Measurements from ENCODE around the gene GPR39. TPM values are rescaled to one million over a fixed set of nuclear protein-coding genes. Genes with fewer than 3 reads are reported as not detected.

GPR39 gene
- total RNA-seq, 4 donors from 2014 or later, result 0.52 to 53.2 (median 6.8) TPM; not detected in 1

GRCh38 chr2:132424526-132425121 is 8.0 kb downstream of the GPR39 start:
- intact Hi-C loops (cut with DNase I; ENCODE audit: low total_unique reads), result no loop called here

GRCh38 chr2:132426033-132426432 is 9.4 kb downstream of the GPR39 start:
- Histone ChIP-seq H3K4me1 (no peaks in the 10 kb centered on the region), H3K36me3 (no peaks in the 10 kb centered on the region), H3K27ac (no peak overlapping the region), H3K27me3 (no peaks in the 10 kb centered on the region), H3K9me3 (no peaks in the 10 kb centered on the region), H3K4me3 (no peak overlapping the region)
- DNase-seq, result no peak
- TF ChIP-seq CTCF (IDR thresholded peaks at IDR 0.05), result no peak
- intact Hi-C loops (cut with DNase I; ENCODE audit: low total_unique reads), result no loop called here

More at GRCh38 chr2:132424526-132425121, 8.0 kb downstream of the GPR39 start:
- H3K9me3 ChIP-seq, result no peaks in the 10 kb centered on the region
- no peaks in the 10 kb centered on the region for H3K36me3 ChIP-seq
- no peak overlapping the region for H3K4me3 ChIP-seq
- no peak for TF ChIP-seq POLR2A (IDR thresholded peaks at IDR 0.05)
- no peak for TF ChIP-seq CTCF (IDR thresholded peaks at IDR 0.05)
- no peaks in the 10 kb centered on the region for H3K27me3 ChIP-seq
- no peaks in the 10 kb centered on the region for H3K4me1 ChIP-seq
- no peak overlapping the region for H3K27ac ChIP-seq
- no peak for DNase-seq

GRCh38 chr2:132426656-132427055 is 10.1 kb downstream of the GPR39 start:
- no peak for TF ChIP-seq CTCF (IDR thresholded peaks at IDR 0.05)
- TF ChIP-seq POLR2A (IDR thresholded peaks at IDR 0.05), result no peak
- Histone ChIP-seq H3K27me3 (no peaks in the 10 kb centered on the region), H3K27ac (no peak overlapping the region), H3K4me3 (no peak overlapping the region), H3K36me3 (no peaks in the 10 kb centered on the region), H3K4me1 (no peaks in the 10 kb centered on the region), H3K9me3 (no peaks in the 10 kb centered on the region)
- no peak for DNase-seq
- intact Hi-C loops (cut with DNase I; ENCODE audit: low total_unique reads), result no loop called here

GRCh38 chr2:132429351-132429750 is 12.7 kb downstream of the GPR39 start:
- Histone ChIP-seq H3K9me3 (no peaks in the 10 kb centered on the region), H3K27ac (no peak overlapping the region), H3K4me3 (no peak overlapping the region), H3K27me3 (no peaks in the 10 kb centered on the region), H3K4me1 (no peaks in the 10 kb centered on the region), H3K36me3 (no peaks in the 10 kb centered on the region)
- DNase-seq, result no peak
- TF ChIP-seq POLR2A (IDR thresholded peaks at IDR 0.05), result no peak
- TF ChIP-seq CTCF (IDR thresholded peaks at IDR 0.05), result no peak
- intact Hi-C loops (cut with DNase I; ENCODE audit: low total_unique reads), result no loop called here

- no peak for DNase-seq
- Histone ChIP-seq H3K36me3 (no peaks in the 10 kb centered on the region), H3K4me1 (no peaks in the 10 kb centered on the region), H3K9me3 (no peaks in the 10 kb centered on the region), H3K4me3 (no peak overlapping the region), H3K27ac (no peak overlapping the region), H3K27me3 (no peaks in the 10 kb centered on the region)
- TF ChIP-seq POLR2A (IDR thresholded peaks at IDR 0.05) (no peak), CTCF (IDR thresholded peaks at IDR 0.05) (no peak)
- intact Hi-C loops (cut with DNase I; ENCODE audit: low total_unique reads), result no loop called here
Measured at GRCh38 chr2:132429941-132430573, 13.5 kb downstream of the GPR39 start.

All from uterus (tissue), 4 donors.